ENCODE measurements around the gene TTLL11. TPM values are rescaled to one million over a fixed set of nuclear protein-coding genes. Genes with fewer than 3 reads are reported as not detected.

TTLL11 gene, protein sequence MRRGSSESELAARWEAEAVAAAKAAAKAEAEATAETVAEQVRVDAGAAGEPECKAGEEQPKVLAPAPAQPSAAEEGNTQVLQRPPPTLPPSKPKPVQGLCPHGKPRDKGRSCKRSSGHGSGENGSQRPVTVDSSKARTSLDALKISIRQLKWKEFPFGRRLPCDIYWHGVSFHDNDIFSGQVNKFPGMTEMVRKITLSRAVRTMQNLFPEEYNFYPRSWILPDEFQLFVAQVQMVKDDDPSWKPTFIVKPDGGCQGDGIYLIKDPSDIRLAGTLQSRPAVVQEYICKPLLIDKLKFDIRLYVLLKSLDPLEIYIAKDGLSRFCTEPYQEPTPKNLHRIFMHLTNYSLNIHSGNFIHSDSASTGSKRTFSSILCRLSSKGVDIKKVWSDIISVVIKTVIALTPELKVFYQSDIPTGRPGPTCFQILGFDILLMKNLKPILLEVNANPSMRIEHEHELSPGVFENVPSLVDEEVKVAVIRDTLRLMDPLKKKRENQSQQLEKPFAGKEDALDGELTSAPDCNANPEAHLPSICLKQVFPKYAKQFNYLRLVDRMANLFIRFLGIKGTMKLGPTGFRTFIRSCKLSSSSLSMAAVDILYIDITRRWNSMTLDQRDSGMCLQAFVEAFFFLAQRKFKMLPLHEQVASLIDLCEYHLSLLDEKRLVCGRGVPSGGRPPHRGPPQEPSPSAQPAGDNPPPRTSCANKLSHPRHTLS
- 1.0 TPM for total RNA-seq

DNA sequence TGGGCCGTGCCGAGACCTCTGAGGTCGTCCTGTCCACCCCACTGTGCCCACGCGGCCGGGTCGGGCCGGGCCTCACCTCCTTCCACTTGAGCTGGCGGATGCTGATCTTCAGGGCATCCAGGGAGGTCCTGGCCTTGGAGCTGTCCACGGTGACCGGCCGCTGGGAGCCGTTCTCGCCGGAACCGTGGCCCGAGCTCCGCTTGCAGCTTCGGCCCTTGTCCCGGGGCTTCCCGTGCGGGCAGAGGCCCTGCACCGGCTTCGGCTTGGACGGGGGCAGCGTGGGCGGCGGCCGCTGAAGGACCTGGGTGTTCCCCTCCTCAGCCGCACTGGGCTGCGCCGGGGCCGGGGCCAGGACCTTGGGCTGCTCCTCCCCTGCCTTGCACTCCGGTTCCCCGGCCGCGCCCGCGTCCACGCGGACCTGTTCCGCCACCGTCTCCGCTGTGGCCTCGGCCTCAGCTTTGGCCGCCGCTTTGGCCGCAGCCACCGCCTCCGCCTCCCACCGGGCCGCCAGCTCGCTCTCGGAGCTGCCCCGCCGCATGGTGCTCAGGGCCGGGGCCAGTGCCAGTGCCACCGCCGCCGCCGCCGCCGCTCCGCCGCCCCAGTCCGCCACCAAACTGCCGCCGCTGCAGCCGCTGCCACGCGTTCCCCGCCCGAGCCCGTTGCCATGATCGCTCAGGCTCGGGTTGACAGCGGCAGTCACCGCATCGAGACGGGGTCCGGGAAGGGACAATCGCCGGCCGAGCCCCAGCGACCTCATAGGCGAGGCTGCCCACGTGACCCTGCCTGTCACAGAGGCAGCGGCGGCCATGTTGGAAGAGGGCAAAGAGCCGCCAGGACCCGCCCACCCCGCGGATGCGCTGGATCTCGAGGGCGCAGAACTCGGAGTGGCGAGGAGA, at the start of gene TTLL11:
Gene TTLL11, minus strand, starts transcription at position 698 of the 896 bp plus-strand sequence. Its CDS starts 160 bp downstream, at position 538.
- Histone ChIP-seq H3K9me3 (ENCODE audit: low read depth, low read length) (no peaks in the 10 kb centered on the region), H3K4me3 (ENCODE audit: low read length) (peak within 1 kb of the TSS; percentile 55), H3K27me3 (ENCODE audit: insufficient read depth, low read length) (no peaks in the 10 kb centered on the region), H3K4me1 (ENCODE audit: insufficient read depth, low read length) (peaks cover 31% of the 10 kb centered on the region)

GRCh38 chr9:122141671-122142070, 48.6 kb upstream of the TTLL11 start:
- Histone ChIP-seq H3K4me3 (ENCODE audit: low read length) (no peak overlapping the region), H3K4me1 (ENCODE audit: insufficient read depth, low read length) (no peaks in the 10 kb centered on the region), H3K9me3 (ENCODE audit: low read depth, low read length) (no peaks in the 10 kb centered on the region), H3K27me3 (ENCODE audit: insufficient read depth, low read length) (no peaks in the 10 kb centered on the region)

DNA sequence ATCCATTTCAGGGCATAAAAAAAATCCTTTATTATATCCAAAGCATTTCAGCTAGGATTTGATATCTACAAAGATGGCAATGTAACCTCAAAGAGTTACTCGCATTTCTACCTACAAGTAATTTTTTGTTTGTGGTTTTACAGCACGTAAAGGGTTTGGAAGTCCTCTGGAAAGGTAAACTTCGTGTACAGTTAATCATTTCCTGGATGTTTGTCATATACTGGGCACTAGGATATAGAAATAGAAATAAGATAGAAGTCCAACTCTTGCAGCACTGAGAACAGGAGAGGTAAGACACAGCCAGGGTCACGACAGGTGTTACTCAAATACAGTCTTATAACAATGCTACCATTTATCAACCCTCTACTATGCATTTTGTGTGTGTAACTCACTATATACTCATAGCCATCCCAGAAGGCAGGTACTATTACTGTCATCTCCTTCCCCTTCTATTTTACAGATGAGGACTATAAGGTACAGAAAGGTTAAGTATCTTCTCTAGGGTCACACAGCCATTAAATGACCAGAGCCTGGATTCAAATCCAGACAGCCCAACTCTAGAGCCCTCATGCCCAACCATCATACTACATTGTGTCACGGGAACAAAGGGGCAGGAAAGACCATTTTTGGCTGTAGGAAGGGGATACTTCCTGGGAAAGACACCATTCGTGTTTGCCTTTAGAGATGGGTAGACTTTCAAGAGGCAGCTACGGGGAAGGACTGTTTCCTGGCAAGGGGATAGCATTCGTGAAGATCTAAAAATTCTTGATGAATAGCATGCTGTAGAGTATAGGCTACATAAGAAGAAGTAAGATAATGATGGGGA, 47.5 kb upstream of the TTLL11 start:
- H3K27me3 ChIP-seq (ENCODE audit: insufficient read depth, low read length): no peaks in the 10 kb centered on the region

GRCh38 chr9:122138560-122139268, 45.6 kb upstream of the TTLL11 start:
- no peaks in the 10 kb centered on the region for H3K4me1 ChIP-seq (ENCODE audit: insufficient read depth, low read length)
- H3K27me3 ChIP-seq (ENCODE audit: insufficient read depth, low read length): no peaks in the 10 kb centered on the region
- no peaks in the 10 kb centered on the region for H3K9me3 ChIP-seq (ENCODE audit: low read depth, low read length)
- no peak overlapping the region for H3K4me3 ChIP-seq (ENCODE audit: low read length)

More for the DNA sequence above, 47.5 kb upstream of the TTLL11 start:
- no peak overlapping the region for H3K4me3 ChIP-seq (ENCODE audit: low read length)
- H3K9me3 ChIP-seq (ENCODE audit: low read depth, low read length): no peaks in the 10 kb centered on the region
- no peaks in the 10 kb centered on the region for H3K4me1 ChIP-seq (ENCODE audit: insufficient read depth, low read length)

- no peaks in the 10 kb centered on the region for H3K4me1 ChIP-seq (ENCODE audit: insufficient read depth, low read length)
- H3K4me3 ChIP-seq (ENCODE audit: low read length): no peak overlapping the region
- no peaks in the 10 kb centered on the region for H3K9me3 ChIP-seq (ENCODE audit: low read depth, low read length)
- H3K27me3 ChIP-seq (ENCODE audit: insufficient read depth, low read length): no peaks in the 10 kb centered on the region
Measured at GRCh38 chr9:122135529-122135859, 42.4 kb upstream of the TTLL11 start.

DNA sequence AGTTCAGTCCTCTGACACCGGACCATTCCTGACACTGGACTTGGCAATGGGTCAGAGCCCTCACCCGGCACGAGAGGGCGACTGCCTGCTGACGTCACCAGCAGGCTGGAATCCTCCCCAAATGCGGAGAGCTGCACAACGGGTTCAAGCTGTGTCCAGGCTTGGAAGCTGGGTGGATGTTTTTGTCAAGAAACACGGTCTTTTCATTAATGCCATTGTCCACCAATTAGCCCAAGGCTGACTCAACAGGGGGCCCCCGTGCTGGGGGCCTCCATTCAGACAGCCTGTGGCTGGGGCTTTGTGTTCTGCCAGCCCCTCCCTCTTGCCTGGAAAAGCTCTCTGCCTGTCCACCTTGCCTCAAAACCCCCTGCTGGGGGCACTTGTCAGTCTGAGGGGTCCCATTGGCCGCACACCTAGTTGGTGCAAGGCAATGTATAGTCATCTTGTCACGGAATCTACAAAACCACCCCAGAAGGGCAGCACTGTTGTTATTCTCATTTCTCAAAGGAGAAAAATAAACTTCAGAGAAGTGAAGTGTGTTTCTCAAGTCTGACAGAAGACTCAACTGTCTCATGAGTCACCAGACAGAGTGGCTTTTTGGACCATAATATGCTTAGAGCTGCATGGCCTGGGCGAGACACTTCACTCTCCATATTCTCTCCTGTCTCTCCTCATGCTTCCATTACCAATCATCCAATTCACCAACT, 41.9 kb upstream of the TTLL11 start:
- no peak overlapping the region for H3K4me3 ChIP-seq (ENCODE audit: low read length)
- H3K9me3 ChIP-seq (ENCODE audit: low read depth, low read length): no peaks in the 10 kb centered on the region
- no peaks in the 10 kb centered on the region for H3K27me3 ChIP-seq (ENCODE audit: insufficient read depth, low read length)
- no peaks in the 10 kb centered on the region for H3K4me1 ChIP-seq (ENCODE audit: insufficient read depth, low read length)

DNA sequence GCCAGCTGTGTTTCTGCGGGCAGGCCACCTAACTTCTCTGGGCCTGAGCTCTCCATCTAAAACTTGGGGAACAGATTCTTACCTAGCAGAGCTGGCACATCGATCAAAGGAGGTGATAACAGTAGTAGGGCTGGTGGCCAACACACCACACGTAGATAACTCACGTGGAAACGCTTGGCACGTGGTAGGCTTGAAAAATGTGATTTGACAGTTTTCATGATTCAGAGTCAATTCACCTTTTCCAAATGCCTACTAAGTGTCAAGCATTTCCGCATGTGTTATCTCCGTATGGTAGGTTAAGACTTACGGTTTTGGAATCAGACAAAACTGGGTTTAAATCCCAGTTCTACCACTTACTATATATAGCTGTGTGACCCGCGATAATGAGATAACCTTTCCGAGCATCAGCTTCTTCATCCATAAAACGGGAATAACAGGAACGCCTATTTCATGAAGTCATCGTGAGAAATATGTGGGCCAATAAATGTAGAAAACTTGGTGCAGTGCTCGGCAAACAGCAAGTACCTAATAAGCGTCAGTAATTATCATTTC, 41.0 kb upstream of the TTLL11 start:
- Histone ChIP-seq H3K4me1 (ENCODE audit: insufficient read depth, low read length) (no peaks in the 10 kb centered on the region), H3K27me3 (ENCODE audit: insufficient read depth, low read length) (no peaks in the 10 kb centered on the region), H3K9me3 (ENCODE audit: low read depth, low read length) (no peaks in the 10 kb centered on the region), H3K4me3 (ENCODE audit: low read length) (no peak overlapping the region)

DNA sequence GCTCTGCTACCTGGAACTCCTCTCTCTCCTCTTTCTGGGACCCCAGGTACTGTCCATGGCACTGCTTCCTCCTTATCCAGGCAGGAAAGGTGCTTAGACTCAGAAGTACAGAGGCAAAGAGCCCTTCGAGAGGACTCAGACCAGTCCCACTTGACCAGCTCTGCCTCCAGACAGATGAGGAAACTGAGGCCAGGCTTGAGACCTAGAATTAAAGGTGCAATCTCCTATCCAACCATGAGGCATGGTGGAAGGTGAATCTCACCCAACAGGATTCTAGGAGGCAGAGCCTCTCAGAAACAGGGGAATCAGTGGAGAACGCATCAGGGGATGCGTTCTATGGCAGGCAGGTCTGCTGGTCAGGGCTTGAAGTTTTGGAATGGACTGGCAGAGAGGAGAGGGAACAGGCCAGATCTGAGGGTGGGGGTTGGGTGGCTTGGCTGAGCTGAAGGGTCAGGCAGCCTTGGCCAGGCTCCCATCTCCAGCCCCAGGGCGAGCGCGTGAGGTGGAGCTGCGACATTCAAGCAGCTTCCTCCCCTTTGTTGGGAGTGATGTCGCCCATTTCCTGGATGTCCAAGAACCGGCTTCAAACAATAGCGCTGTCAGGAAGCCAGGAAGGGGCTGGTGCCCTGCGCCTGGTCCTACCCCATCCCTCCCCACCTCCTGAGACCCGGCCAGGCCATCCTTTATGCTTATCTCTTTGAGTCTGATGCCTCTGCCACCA, 40.3 kb upstream of the TTLL11 start:
- Histone ChIP-seq H3K4me1 (ENCODE audit: insufficient read depth, low read length) (no peaks in the 10 kb centered on the region), H3K4me3 (ENCODE audit: low read length) (no peak overlapping the region), H3K9me3 (ENCODE audit: low read depth, low read length) (no peaks in the 10 kb centered on the region), H3K27me3 (ENCODE audit: insufficient read depth, low read length) (no peaks in the 10 kb centered on the region)

GRCh38 chr9:122132539-122132938, 39.4 kb upstream of the TTLL11 start:
- Histone ChIP-seq H3K4me1 (ENCODE audit: insufficient read depth, low read length) (no peaks in the 10 kb centered on the region), H3K27me3 (ENCODE audit: insufficient read depth, low read length) (no peaks in the 10 kb centered on the region), H3K4me3 (ENCODE audit: low read length) (no peak overlapping the region), H3K9me3 (ENCODE audit: low read depth, low read length) (no peaks in the 10 kb centered on the region)

- H3K27me3 ChIP-seq (ENCODE audit: insufficient read depth, low read length): peaks cover 3% of the 10 kb centered on the region
- H3K9me3 ChIP-seq (ENCODE audit: low read depth, low read length): no peaks in the 10 kb centered on the region
- H3K4me1 ChIP-seq (ENCODE audit: insufficient read depth, low read length): peaks cover 4% of the 10 kb centered on the region
- no peak overlapping the region for H3K4me3 ChIP-seq (ENCODE audit: low read length)
Measured at GRCh38 chr9:122131401-122132001, 38.4 kb upstream of the TTLL11 start.

- H3K9me3 ChIP-seq (ENCODE audit: low read depth, low read length): no peaks in the 10 kb centered on the region
- H3K4me3 ChIP-seq (ENCODE audit: low read length): no peak overlapping the region
- H3K27me3 ChIP-seq (ENCODE audit: insufficient read depth, low read length): peaks cover 10% of the 10 kb centered on the region
- peaks cover 9% of the 10 kb centered on the region for H3K4me1 ChIP-seq (ENCODE audit: insufficient read depth, low read length)
Measured at GRCh38 chr9:122130837-122131236, 37.7 kb upstream of the TTLL11 start.

GRCh38 chr9:122129969-122130368, 36.9 kb upstream of the TTLL11 start:
- no peaks in the 10 kb centered on the region for H3K9me3 ChIP-seq (ENCODE audit: low read depth, low read length)
- H3K27me3 ChIP-seq (ENCODE audit: insufficient read depth, low read length): peaks cover 15% of the 10 kb centered on the region
- peaks cover 9% of the 10 kb centered on the region for H3K4me1 ChIP-seq (ENCODE audit: insufficient read depth, low read length)

More at GRCh38 chr9:122129969-122130368, 36.9 kb upstream of the TTLL11 start:
- no peak overlapping the region for H3K4me3 ChIP-seq (ENCODE audit: low read length)
